HEK293 (cell line): Measurements from ENCODE around the gene PIGL.

Experiments used
- GLI4 ChIP-seq: fragments of 450-650 bp; formaldehyde crosslinking; IDR thresholded peaks from 2 replicates; pipeline ENCODE4 v1.5.1; 2016; ENCODE audit warnings: missing biosample characterization, missing genetic modification characterization
- GLIS1 ChIP-seq: fragments of 450-650 bp; formaldehyde crosslinking; IDR thresholded peaks from 2 replicates; pipeline ENCODE4 v1.5.1; 2016; ENCODE audit warnings: missing biosample characterization, missing genetic modification characterization
- KLF17 ChIP-seq: fragments of 450-650 bp; formaldehyde crosslinking; IDR thresholded peaks from 2 replicates; pipeline ENCODE4 v1.5.1; 2016; ENCODE audit warnings: missing biosample characterization, missing genetic modification characterization
- PRDM1 ChIP-seq: fragments of 450-650 bp; formaldehyde crosslinking; IDR thresholded peaks from 2 replicates; pipeline ENCODE4; 2016; ENCODE audit warnings: missing biosample characterization, missing genetic modification characterization
- SETDB1 ChIP-seq: IDR thresholded peaks from one replicate; pipeline ENCODE4 v1.6.1; 2017; ENCODE audit warnings: mild to moderate bottlenecking, low read length, moderate library complexity, mixed read lengths; ENCODE audit not compliant: insufficient read length
- SP3 ChIP-seq: fragments of 450-650 bp; formaldehyde crosslinking; IDR thresholded peaks from 2 replicates; pipeline ENCODE4 v1.5.1; 2016; ENCODE audit warnings: missing biosample characterization, missing genetic modification characterization
- SP7 ChIP-seq: fragments of 450-650 bp; formaldehyde crosslinking; IDR thresholded peaks from 2 replicates; pipeline ENCODE4 v1.5.1; 2016; ENCODE audit warnings: missing biosample characterization, missing genetic modification characterization
- TRIM28 ChIP-seq: IDR thresholded peaks from 2 replicates; pipeline ENCODE4 v1.6.1; 2011; ENCODE audit warnings: low read length, control low read depth, borderline replicate concordance
- ZBTB48 ChIP-seq: fragments of 450-650 bp; formaldehyde crosslinking; IDR thresholded peaks from 2 replicates; pipeline ENCODE4 v1.5.1; 2016; ENCODE audit warnings: missing biosample characterization, missing genetic modification characterization
- ZFP37 ChIP-seq: fragments of 450-650 bp; formaldehyde crosslinking; IDR thresholded peaks from 2 replicates; pipeline ENCODE4 v1.5.1; 2016; ENCODE audit warnings: missing biosample characterization, missing genetic modification characterization
- ZFP41 ChIP-seq: fragments of 450-650 bp; formaldehyde crosslinking; IDR thresholded peaks from 2 replicates; pipeline ENCODE4 v1.5.1; 2016; ENCODE audit warnings: missing biosample characterization, missing genetic modification characterization, borderline replicate concordance
- ZNF148 ChIP-seq: fragments of 450-650 bp; formaldehyde crosslinking; IDR thresholded peaks from 2 replicates; pipeline ENCODE4 v1.5.0; 2017; ENCODE audit warnings: missing biosample characterization, missing genetic modification characterization, borderline replicate concordance
- ZNF202 ChIP-seq: fragments of 450-650 bp; formaldehyde crosslinking; IDR thresholded peaks from 2 replicates; pipeline ENCODE4 v1.5.1; 2016; ENCODE audit warnings: missing biosample characterization, missing genetic modification characterization, borderline replicate concordance
- ZNF248 ChIP-seq: fragments of 450-650 bp; formaldehyde crosslinking; IDR thresholded peaks from 2 replicates; pipeline ENCODE4 v1.5.1; 2017; ENCODE audit warnings: missing biosample characterization, missing genetic modification characterization
- ZNF26 ChIP-seq: fragments of 450-650 bp; formaldehyde crosslinking; IDR thresholded peaks from 2 replicates; pipeline ENCODE4 v1.5.1; 2016; ENCODE audit warnings: missing biosample characterization, missing genetic modification characterization
- ZNF311 ChIP-seq: fragments of 450-650 bp; formaldehyde crosslinking; IDR thresholded peaks from 2 replicates; pipeline ENCODE4 v1.5.1; 2017; ENCODE audit warnings: missing biosample characterization, missing genetic modification characterization, borderline replicate concordance
- ZNF324 ChIP-seq: fragments of 450-650 bp; formaldehyde crosslinking; IDR thresholded peaks from 2 replicates; pipeline ENCODE4 v1.5.1; 2016; ENCODE audit warnings: missing biosample characterization, missing genetic modification characterization
- ZNF341 ChIP-seq: fragments of 450-650 bp; formaldehyde crosslinking; IDR thresholded peaks from 2 replicates; pipeline ENCODE4; 2016; ENCODE audit warnings: low read depth, missing biosample characterization, missing genetic modification characterization
- ZNF354C ChIP-seq: fragments of 450-650 bp; formaldehyde crosslinking; IDR thresholded peaks from 2 replicates; pipeline ENCODE4 v1.5.1; 2016; ENCODE audit warnings: missing biosample characterization, missing genetic modification characterization, low read depth, borderline replicate concordance
- ZNF366 ChIP-seq: fragments of 450-650 bp; formaldehyde crosslinking; conservative IDR thresholded peaks from 2 replicates; pipeline ENCODE4 v1.5.1; 2016; ENCODE audit warnings: missing biosample characterization, missing genetic modification characterization
- ZNF37A ChIP-seq: fragments of 450-650 bp; IDR thresholded peaks from 2 replicates; pipeline ENCODE4 v1.5.1; 2018; ENCODE audit warnings: missing biosample characterization, missing genetic modification characterization
- ZNF391 ChIP-seq: fragments of 450-650 bp; formaldehyde crosslinking; IDR thresholded peaks from 2 replicates; pipeline ENCODE4 v1.5.1; 2016; ENCODE audit warnings: low read depth, missing biosample characterization, missing genetic modification characterization, borderline replicate concordance
- ZNF473 ChIP-seq: fragments of 450-650 bp; formaldehyde crosslinking; IDR thresholded peaks from 2 replicates; pipeline ENCODE4 v1.5.1; 2017; ENCODE audit warnings: missing biosample characterization, missing genetic modification characterization
- ZNF488 ChIP-seq: fragments of 450-650 bp; formaldehyde crosslinking; IDR thresholded peaks from 2 replicates; pipeline ENCODE4 v1.5.1; 2016; ENCODE audit warnings: missing biosample characterization, missing genetic modification characterization
- ZNF544 ChIP-seq: fragments of 450-650 bp; formaldehyde crosslinking; IDR thresholded peaks from 2 replicates; pipeline ENCODE4 v1.5.0; 2017; ENCODE audit warnings: missing biosample characterization, missing genetic modification characterization
- ZNF548 ChIP-seq: fragments of 450-650 bp; formaldehyde crosslinking; IDR thresholded peaks from 2 replicates; pipeline ENCODE4 v1.5.1; 2016; ENCODE audit warnings: missing biosample characterization, missing genetic modification characterization
- ZNF555 ChIP-seq: fragments of 450-650 bp; formaldehyde crosslinking; conservative IDR thresholded peaks from 2 replicates; pipeline ENCODE4 v1.5.1; 2017; ENCODE audit warnings: missing biosample characterization, mild to moderate bottlenecking, missing genetic modification characterization, inconsistent platforms
- ZNF571 ChIP-seq: fragments of 450-650 bp; formaldehyde crosslinking; IDR thresholded peaks from 2 replicates; pipeline ENCODE4 v1.5.0; 2017; ENCODE audit warnings: missing biosample characterization, missing genetic modification characterization
- ZNF621 ChIP-seq: fragments of 450-650 bp; formaldehyde crosslinking; IDR thresholded peaks from 2 replicates; pipeline ENCODE4 v1.5.1; 2017; ENCODE audit warnings: missing biosample characterization, missing genetic modification characterization
- ZNF626 ChIP-seq: fragments of 450-650 bp; sonication (Bioruptor Pico); formaldehyde crosslinking; IDR thresholded peaks from 2 replicates; pipeline ENCODE4 v1.5.1; 2018; ENCODE audit warnings: missing biosample characterization, missing genetic modification characterization, inconsistent platforms
- ZNF677 ChIP-seq: fragments of 450-650 bp; IDR thresholded peaks from 2 replicates; pipeline ENCODE4 v1.5.0; 2018; ENCODE audit warnings: missing biosample characterization, mild to moderate bottlenecking, missing genetic modification characterization, moderate library complexity
- ZNF701 ChIP-seq: fragments of 450-650 bp; formaldehyde crosslinking; IDR thresholded peaks from 2 replicates; pipeline ENCODE4 v1.5.1; 2016; ENCODE audit warnings: missing biosample characterization, missing genetic modification characterization
- ZNF777 ChIP-seq: fragments of 450-650 bp; formaldehyde crosslinking; IDR thresholded peaks from 2 replicates; pipeline ENCODE4 v1.5.1; 2017; ENCODE audit warnings: missing biosample characterization, missing genetic modification characterization, borderline replicate concordance
- ZSCAN4 ChIP-seq: fragments of 450-650 bp; formaldehyde crosslinking; IDR thresholded peaks from 2 replicates; pipeline ENCODE4 v1.5.1; 2017; ENCODE audit warnings: missing biosample characterization, missing genetic modification characterization
- ZXDB ChIP-seq: fragments of 450-650 bp; formaldehyde crosslinking; IDR thresholded peaks from 2 replicates; pipeline ENCODE4 v1.5.1; 2016; ENCODE audit warnings: missing biosample characterization, missing genetic modification characterization

The PIGL gene

GRCh38 chr17:16286009-16286946 lies 69.3 kb downstream of the PIGL start (continued):
- TF ChIP-seq ZNF366: peak; percentile 44
- no peak for TF ChIP-seq ZNF677 (tag by site-specific recombination)
- TF ChIP-seq SETDB1: no peak
- no peak for TF ChIP-seq ZNF311 (tag by site-specific recombination)
- no peak for TF ChIP-seq ZNF324 (tag by site-specific recombination)
- TF ChIP-seq SP7 (tag by site-specific recombination): peak; percentile 83
- TF ChIP-seq ZNF248: no peak
- TF ChIP-seq ZXDB (tag by site-specific recombination): no peak
- no peak for TF ChIP-seq ZFP41 (tag by site-specific recombination)
- no peak for TF ChIP-seq ZNF148 (tag by site-specific recombination)
- no peak for TF ChIP-seq SP3 (tag by site-specific recombination)
- TF ChIP-seq ZNF354C: no peak
- no peak for TF ChIP-seq GLI4 (tag by site-specific recombination)
- TF ChIP-seq ZNF544 (tag by site-specific recombination): no peak
- no peak for TF ChIP-seq ZNF626 (tag by site-specific recombination)
- no peak for TF ChIP-seq ZBTB48 (tag by site-specific recombination)
- peak; percentile 42; the same call in 1 of the 2 replicates for TF ChIP-seq GLIS1
- TF ChIP-seq ZNF202 (tag by site-specific recombination): no peak
- no peak for TF ChIP-seq ZNF571 (tag by site-specific recombination)
- peak; percentile 93 for TF ChIP-seq TRIM28
- no peak; the same call in 1 of the 2 replicates for TF ChIP-seq PRDM1 (tag by site-specific recombination)
- TF ChIP-seq ZNF701 (tag by site-specific recombination): no peak
- no peak for TF ChIP-seq ZNF548 (tag by site-specific recombination)
- no peak for TF ChIP-seq ZNF341 (tag by site-specific recombination)
- no peak for TF ChIP-seq ZNF473
- TF ChIP-seq ZSCAN4: no peak
- TF ChIP-seq ZNF391 (tag by site-specific recombination): no peak
- no peak for TF ChIP-seq KLF17 (tag by site-specific recombination)
- TF ChIP-seq ZNF777 (tag by site-specific recombination): no peak
- TF ChIP-seq ZFP37 (tag by site-specific recombination): no peak
- no peak for TF ChIP-seq ZNF621 (tag by site-specific recombination)
- TF ChIP-seq ZNF488 (tag by site-specific recombination): no peak
- no peak for TF ChIP-seq ZNF37A (tag by site-specific recombination)
- TF ChIP-seq ZNF26 (tag by site-specific recombination): no peak
- no peak for TF ChIP-seq ZNF555 (tag by site-specific recombination)
